PC-9 (cell line): ENCODE data around the gene HOXC10. TPM values are rescaled to one million over a fixed set of nuclear protein-coding genes. Genes with fewer than 3 reads are reported as not detected.

Experiments used
- BruUV-seq: library from RNA; stranded (reverse); fragments of 400-500 nt; replicated peaks from 2 replicates; lab custom pipeline; 2021; lab: Mats Ljungman, UMichigan
- CTCF ChIA-PET: fragments of 300-600 bp; sonication (Branson Sonifier 250); formaldehyde crosslinking; loops from one replicate; lab custom pipeline; 2022; ENCODE audit warnings: antibody characterized with exemption; lab: Charles Lee
- POLR2A ChIA-PET: fragments of 300-600 bp; sonication (Branson Sonifier 250); formaldehyde crosslinking; loops from one replicate; lab custom pipeline; 2022; ENCODE audit warnings: antibody characterized with exemption; ENCODE audit not compliant: unreplicated experiment; lab: Charles Lee
- DNase-seq, 2 experiments: peaks; one replicate each; pipeline versions ENCODE4 v3.0.0 to v3.0.0-alpha.2; 2015 to 2022; ENCODE audit warnings: mixed read lengths in 1 of 2
- H2AFZ ChIP-seq: fragments of 200-600 bp; sonication (generic); 2 replicates; pipeline ENCODE4 v1.8.1; 2017; ENCODE audit warnings: antibody characterized with exemption
- H3F3A ChIP-seq: fragments of 200-600 bp; sonication (generic); 2 replicates; pipeline ENCODE4 v1.8.1; 2017; ENCODE audit warnings: antibody characterized with exemption, mild to moderate bottlenecking, low read depth; ENCODE audit not compliant: insufficient read depth
- H3K27ac ChIP-seq: fragments of 200-600 bp; sonication (generic); 2 replicates; pipeline ENCODE4 v1.6.1; 2016; ENCODE audit warnings: mixed run types
- H3K27me3 ChIP-seq: fragments of 200-600 bp; sonication (generic); 2 replicates; pipeline ENCODE4 v1.6.1; 2016; ENCODE audit warnings: low read depth, mixed run types; ENCODE audit not compliant: insufficient read depth
- H3K36me3 ChIP-seq: fragments of 200-600 bp; sonication (generic); 2 replicates; pipeline ENCODE4 v1.6.1; 2016; ENCODE audit warnings: low read depth, mixed run types
- H3K4me1 ChIP-seq: fragments of 200-600 bp; sonication (generic); replicated peaks from 2 replicates; pipeline ENCODE4 v1.6.1; 2016; ENCODE audit warnings: mixed run types; ENCODE audit not compliant: insufficient read depth
- H3K4me2 ChIP-seq: fragments of 200-600 bp; sonication (generic); 2 replicates; pipeline ENCODE4 v1.6.1; 2017; ENCODE audit warnings: mixed run types
- H3K4me3 ChIP-seq: fragments of 200-600 bp; sonication (generic); 2 replicates; pipeline ENCODE4 v1.6.1; 2016; ENCODE audit warnings: mixed run types
- H3K79me2 ChIP-seq: fragments of 200-600 bp; sonication (generic); 2 replicates; pipeline ENCODE4 v1.6.1; 2017; ENCODE audit warnings: low read depth, mixed run types
- H3K9me2 ChIP-seq: fragments of 200-600 bp; sonication (generic); 2 replicates; pipeline ENCODE4 v1.8.1; 2017; ENCODE audit warnings: mild to moderate bottlenecking; ENCODE audit not compliant: insufficient read depth
- H3K9me3 ChIP-seq: fragments of 200-600 bp; sonication (generic); 2 replicates; pipeline ENCODE4 v1.8.1; 2016; ENCODE audit warnings: low read depth; ENCODE audit not compliant: insufficient read depth
- H4K20me1 ChIP-seq: fragments of 200-600 bp; sonication (generic); 2 replicates; pipeline ENCODE4 v1.8.1; 2017; ENCODE audit not compliant: insufficient read depth
- CTCF ChIP-seq: fragments of 200-600 bp; sonication (generic); conservative IDR thresholded peaks from 2 replicates; pipeline ENCODE4 v1.6.1; 2017; ENCODE audit warnings: mixed run types, antibody characterized with exemption, mild to moderate bottlenecking, moderate library complexity
- EZH2 ChIP-seq: fragments of 200-600 bp; sonication (generic); IDR thresholded peaks from 2 replicates; pipeline ENCODE4 v1.8.0; 2017; ENCODE audit warnings: antibody characterized with exemption, low read depth
- intact Hi-C: fragments of 100-400 bp; cut with micrococcal nuclease; formaldehyde crosslinking; loops from one replicate; pipeline ENCODE4 v1.10.0; 2022; ENCODE audit not compliant: unreplicated experiment
- total RNA-seq: library from RNA; stranded (reverse); gene quantifications from 2 replicates; pipeline ENCODE4 v1.2.3, GENCODE V29; 2021

HOXC10 gene
- total RNA-seq, 1 experiment from 2014 or later: 1.1 TPM

- Histone ChIP-seq H2AFZ (no peak overlapping the region), H3K79me2 (no peaks in the 10 kb centered on the region), H3F3A (no peaks in the 10 kb centered on the region; the same call in 1 of the 2 replicates), H3K4me3 (no peak overlapping the region), H3K9me2 (no peaks in the 10 kb centered on the region), H4K20me1 (no peaks in the 10 kb centered on the region), H3K27ac (no peak overlapping the region), H3K9me3 (no peaks in the 10 kb centered on the region), H3K4me1 (no peaks in the 10 kb centered on the region), H3K36me3 (no peaks in the 10 kb centered on the region), H3K27me3 (no peaks in the 10 kb centered on the region), H3K4me2 (no peak overlapping the region)
- CTCF ChIA-PET: no interaction called here
- no TSS peak for BruUV-seq
- intact Hi-C loops: no loop called here
- peak in 1 of 2 experiments; percentile 20 for DNase-seq
- TF ChIP-seq EZH2: no peak
- peak; percentile 32; the same call in 1 of the 2 replicates for TF ChIP-seq CTCF
- POLR2A ChIA-PET: no interaction called here
Observed at GRCh38 chr12:54004063-54004840, 19.3 kb downstream of the HOXC10 start.

- Histone ChIP-seq H3K27ac (no peak overlapping the region), H2AFZ (no peak overlapping the region), H3K27me3 (no peaks in the 10 kb centered on the region), H3K4me2 (no peak overlapping the region), H3K4me3 (no peak overlapping the region), H3K4me1 (no peaks in the 10 kb centered on the region), H3K79me2 (no peaks in the 10 kb centered on the region), H4K20me1 (no peaks in the 10 kb centered on the region), H3F3A (no peaks in the 10 kb centered on the region; the same call in 1 of the 2 replicates), H3K9me2 (no peaks in the 10 kb centered on the region), H3K9me3 (no peaks in the 10 kb centered on the region), H3K36me3 (no peaks in the 10 kb centered on the region)
- TF ChIP-seq CTCF: no peak
- TF ChIP-seq EZH2: no peak
- ChIA-PET POLR2A (interaction anchor here (0.6 kb wide), 1 partner anchor 254 kb away, joined by 3 read pairs; no protein-coding TSS in a partner anchor), CTCF (interaction anchor here (0.6 to 1.6 kb wide), 4 partner anchors 146 to 215 kb away, joined by 3 to 8 read pairs (median 4); no protein-coding TSS in a partner anchor)
- DNase-seq: peak in 1 of 2 experiments; percentile 11
- BruUV-seq: no TSS peak
- intact Hi-C loops: loop anchor here (5.0 kb wide), 2 partner anchors 303 to 372 kb away; no protein-coding TSS in a partner anchor
Observed at GRCh38 chr12:54004841-54005530, 20.0 kb downstream of the HOXC10 start.

- Histone ChIP-seq H3K4me3 (no peak overlapping the region), H3K79me2 (no peaks in the 10 kb centered on the region), H3K9me3 (no peaks in the 10 kb centered on the region), H2AFZ (no peak overlapping the region), H3K27me3 (no peaks in the 10 kb centered on the region), H4K20me1 (no peaks in the 10 kb centered on the region), H3K4me2 (no peak overlapping the region), H3K27ac (no peak overlapping the region), H3K36me3 (no peaks in the 10 kb centered on the region), H3K9me2 (no peaks in the 10 kb centered on the region), H3K4me1 (no peaks in the 10 kb centered on the region), H3F3A (no peaks in the 10 kb centered on the region; the same call in 1 of the 2 replicates)
- TF ChIP-seq CTCF: no peak
- TF ChIP-seq EZH2: no peak
- no peak for DNase-seq
- POLR2A ChIA-PET: interaction anchor here (0.6 kb wide), 1 partner anchor 254 kb away, joined by 3 read pairs; no protein-coding TSS in a partner anchor
- intact Hi-C loops: loop anchor here (5.0 kb wide), 2 partner anchors 303 to 372 kb away; no protein-coding TSS in a partner anchor
- CTCF ChIA-PET: interaction anchor here (0.6 to 1.6 kb wide), 7 partner anchors 131 to 215 kb away, joined by 3 to 21 read pairs (median 5); no protein-coding TSS in a partner anchor
- no TSS peak for BruUV-seq
Observed at GRCh38 chr12:54005531-54005852, 20.5 kb downstream of the HOXC10 start.
